Gastrocnemius medialis (tissue), 4 donors: ENCODE results near the gene LZTR1.

Experiments used
- POLR2A ChIP-seq, 2 donors: fragments of 450-650 bp; IDR thresholded peaks; one replicate each; pipeline ENCODE4 v1.6.1; 2017; ENCODE audit warnings: antibody characterized with exemption in 2 of 2, mild to moderate bottlenecking in 2 of 2, moderate library complexity in 2 of 2
- TF ChIP-seq, protein P1 (sequence below), 5 experiments: fragments of 450-650 bp in 3 of 5; fragments of 200-600 bp in 2 of 5; sonication (generic) in 2 of 5; IDR thresholded peaks in 4 of 5; conservative IDR thresholded peaks in 1 of 5; 1 replicate in 4 of 5; 2 replicates in 1 of 5; pipeline ENCODE4 v1.5.1; 2016 to 2019; ENCODE audit warnings: antibody characterized with exemption in 5 of 5, mild to moderate bottlenecking in 3 of 5, moderate library complexity in 3 of 5

DNA sequence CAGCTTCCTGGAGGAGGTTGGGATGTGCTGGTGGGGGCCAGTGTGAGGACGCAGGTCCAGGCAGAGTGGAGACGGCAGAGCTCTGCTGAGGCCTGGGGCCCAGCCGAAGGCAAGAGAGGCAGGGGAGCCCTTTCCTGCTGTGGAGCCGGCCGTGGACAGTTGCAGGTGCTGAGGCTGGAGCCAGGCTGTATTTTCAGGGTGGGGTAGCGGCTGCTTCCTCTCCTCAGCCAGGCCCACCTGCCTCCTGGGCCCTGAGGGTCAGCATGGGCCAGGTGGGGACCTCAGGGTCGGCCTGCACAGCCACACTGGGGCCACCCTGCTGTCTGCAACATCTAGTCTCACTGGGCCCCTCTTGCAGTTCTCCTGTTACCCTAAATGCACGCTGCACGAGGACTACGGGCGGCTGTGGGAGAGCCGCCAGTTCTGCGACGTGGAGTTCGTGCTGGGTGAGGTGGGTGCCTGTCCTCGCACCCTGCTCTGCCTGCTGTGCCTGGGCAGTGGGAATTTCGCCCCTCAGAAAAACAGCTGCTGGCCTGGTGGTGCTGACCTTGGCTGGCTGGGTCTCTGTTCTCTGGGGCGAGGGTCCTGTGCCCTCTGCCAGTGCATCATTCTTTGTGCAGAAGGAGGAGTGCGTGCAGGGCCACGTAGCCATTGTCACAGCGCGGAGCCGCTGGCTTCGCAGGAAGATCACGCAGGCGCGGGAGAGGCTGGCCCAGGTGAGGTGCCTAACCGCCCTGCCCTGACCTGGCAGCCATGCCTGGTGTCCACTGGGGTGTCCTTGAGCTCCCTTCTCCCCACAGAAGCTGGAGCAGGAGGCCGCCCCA, 11.4 kb downstream of the LZTR1 start:
- TF ChIP-seq, protein P1, sequence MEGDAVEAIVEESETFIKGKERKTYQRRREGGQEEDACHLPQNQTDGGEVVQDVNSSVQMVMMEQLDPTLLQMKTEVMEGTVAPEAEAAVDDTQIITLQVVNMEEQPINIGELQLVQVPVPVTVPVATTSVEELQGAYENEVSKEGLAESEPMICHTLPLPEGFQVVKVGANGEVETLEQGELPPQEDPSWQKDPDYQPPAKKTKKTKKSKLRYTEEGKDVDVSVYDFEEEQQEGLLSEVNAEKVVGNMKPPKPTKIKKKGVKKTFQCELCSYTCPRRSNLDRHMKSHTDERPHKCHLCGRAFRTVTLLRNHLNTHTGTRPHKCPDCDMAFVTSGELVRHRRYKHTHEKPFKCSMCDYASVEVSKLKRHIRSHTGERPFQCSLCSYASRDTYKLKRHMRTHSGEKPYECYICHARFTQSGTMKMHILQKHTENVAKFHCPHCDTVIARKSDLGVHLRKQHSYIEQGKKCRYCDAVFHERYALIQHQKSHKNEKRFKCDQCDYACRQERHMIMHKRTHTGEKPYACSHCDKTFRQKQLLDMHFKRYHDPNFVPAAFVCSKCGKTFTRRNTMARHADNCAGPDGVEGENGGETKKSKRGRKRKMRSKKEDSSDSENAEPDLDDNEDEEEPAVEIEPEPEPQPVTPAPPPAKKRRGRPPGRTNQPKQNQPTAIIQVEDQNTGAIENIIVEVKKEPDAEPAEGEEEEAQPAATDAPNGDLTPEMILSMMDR (IDR thresholded peaks at IDR 0.05 in 4 of 5, conservative IDR thresholded peaks at IDR 0.05 in 1 of 5): no peak
- TF ChIP-seq POLR2A (IDR thresholded peaks at IDR 0.05): no peak
